GM20000 (cell line): ENCODE data around the gene METTL25B.

ENCODE experiments used
- DNase-seq: peaks from one replicate; pipeline ENCODE4 v3.0.0; 2012; ENCODE audit warnings: low spot score
- CTCF ChIP-seq: IDR thresholded peaks from 2 replicates; pipeline ENCODE4 v1.5.1; 2012; ENCODE audit warnings: mild to moderate bottlenecking, control low read depth; ENCODE audit errors: extremely low read depth, missing control alignments

The METTL25B gene

GRCh38 chr1:156781585-156782186, 53.4 kb downstream of the METTL25B start:
- no peak for DNase-seq
- no peak for TF ChIP-seq CTCF

- no peak for TF ChIP-seq CTCF
- DNase-seq = no peak
Observed at GRCh38 chr1:156785458-156785857, 57.2 kb downstream of the METTL25B start.
